ENCODE data around the gene HDDC2. TPM values are rescaled to one million over a fixed set of nuclear protein-coding genes. Genes with fewer than 3 reads are reported as not detected.
"Not testable (repeated sequence)": the region's sequence is repeated elsewhere in the genome, so short reads cannot be mapped to it uniquely, and the experiment has no call there.

The HDDC2 gene
- total RNA-seq, 1 donor from 2014 or later: 88.8 TPM

- DNase-seq (ENCODE audit: low spot score): no peak
- intact Hi-C loops (cut with DNase I): loop anchor here (10.0 kb wide), 2 partner anchors 537 to 647 kb away; partner anchors contain the start of gene HINT3
Observed at GRCh38 chr6:125307964-125308615, 6.3 kb upstream of the HDDC2 start.

DNA sequence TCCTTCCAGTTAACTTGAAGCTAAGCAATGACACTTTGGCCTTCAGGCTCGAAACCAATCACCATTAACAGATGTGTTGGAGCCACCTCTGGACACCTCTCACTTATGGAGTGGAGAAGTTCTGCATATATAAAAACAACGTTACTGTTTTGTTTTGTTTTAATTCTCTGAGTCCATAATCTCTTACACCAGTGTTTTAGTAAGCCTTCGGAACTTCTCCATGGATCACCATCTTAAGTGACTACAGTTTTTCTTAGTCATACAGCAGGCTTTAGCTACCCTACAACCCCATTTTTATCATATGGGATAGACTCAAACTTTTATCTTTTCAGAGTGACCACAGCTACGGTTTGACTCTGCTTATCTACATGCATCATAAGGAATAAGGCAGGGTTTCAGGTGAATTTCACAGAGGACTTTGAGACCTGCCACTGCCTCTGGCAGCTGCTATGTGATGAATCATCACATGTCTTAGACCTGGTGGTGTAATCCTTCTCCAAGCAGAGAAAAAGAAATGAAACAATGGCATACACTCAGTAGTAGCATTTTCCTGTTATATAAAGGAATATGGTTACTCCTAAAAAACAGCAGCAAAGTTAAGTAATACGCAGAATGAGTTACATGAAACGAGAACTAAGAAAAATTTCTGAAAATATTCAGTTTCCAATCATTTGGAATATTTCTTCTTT lies 5.5 kb upstream of the HDDC2 start:
- intact Hi-C loops (cut with DNase I): loop anchor here (10.0 kb wide), 2 partner anchors 538 to 648 kb away; partner anchors contain the start of gene HINT3
- no peak for DNase-seq (ENCODE audit: low spot score)

- intact Hi-C loops (cut with DNase I): loop anchor here (10.0 kb wide), 2 partner anchors 538 to 648 kb away; partner anchors contain the start of gene HINT3
- DNase-seq (ENCODE audit: low spot score): no peak
Observed at GRCh38 chr6:125306756-125307149, 5.0 kb upstream of the HDDC2 start.

DNA sequence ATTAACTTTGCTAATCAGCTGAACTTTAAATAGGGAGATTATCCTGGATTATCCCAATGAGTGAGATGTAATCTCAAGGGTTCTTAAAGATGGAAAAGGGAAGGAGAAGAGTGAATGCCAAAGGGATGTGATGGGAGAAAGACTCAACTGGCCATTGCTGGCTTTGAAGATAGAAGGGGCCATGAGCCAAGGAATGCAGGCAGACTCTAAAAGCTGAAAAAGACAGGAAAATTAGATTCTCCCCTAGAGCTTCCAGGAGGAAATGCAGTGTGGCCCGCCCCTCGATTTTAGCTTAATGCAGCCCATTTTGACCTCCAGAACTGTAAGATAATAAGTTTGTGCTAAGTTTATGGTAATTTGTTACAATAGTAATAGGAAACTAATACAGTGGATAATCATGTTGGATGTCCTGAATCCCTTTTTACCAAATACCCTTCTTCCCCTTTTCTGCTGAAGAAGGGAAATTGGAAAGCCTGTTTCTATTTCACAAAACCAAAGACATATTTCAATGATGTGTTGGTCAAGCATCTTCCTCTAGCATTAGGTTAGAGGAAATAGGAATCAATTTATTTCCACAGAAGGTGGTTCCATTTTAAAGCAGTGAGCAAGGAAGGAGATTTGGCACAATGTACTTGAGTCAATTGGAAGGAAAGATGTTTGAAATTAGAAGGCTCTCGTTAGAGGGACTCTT lies 3.3 kb upstream of the HDDC2 start:
- DNase-seq (ENCODE audit: low spot score): no peak
- intact Hi-C loops (cut with DNase I): loop anchor here (5.0 to 10.0 kb wide), 3 partner anchors 153 to 650 kb away; partner anchors contain the start of genes HINT3 and TPD52L1

- intact Hi-C loops (cut with DNase I): loop anchor here (5.0 to 10.0 kb wide), 3 partner anchors 151 to 651 kb away; partner anchors contain the start of genes HINT3 and TPD52L1
- DNase-seq (ENCODE audit: low spot score): no peak
Observed at GRCh38 chr6:125303512-125303854, 1.7 kb upstream of the HDDC2 start.

DNA sequence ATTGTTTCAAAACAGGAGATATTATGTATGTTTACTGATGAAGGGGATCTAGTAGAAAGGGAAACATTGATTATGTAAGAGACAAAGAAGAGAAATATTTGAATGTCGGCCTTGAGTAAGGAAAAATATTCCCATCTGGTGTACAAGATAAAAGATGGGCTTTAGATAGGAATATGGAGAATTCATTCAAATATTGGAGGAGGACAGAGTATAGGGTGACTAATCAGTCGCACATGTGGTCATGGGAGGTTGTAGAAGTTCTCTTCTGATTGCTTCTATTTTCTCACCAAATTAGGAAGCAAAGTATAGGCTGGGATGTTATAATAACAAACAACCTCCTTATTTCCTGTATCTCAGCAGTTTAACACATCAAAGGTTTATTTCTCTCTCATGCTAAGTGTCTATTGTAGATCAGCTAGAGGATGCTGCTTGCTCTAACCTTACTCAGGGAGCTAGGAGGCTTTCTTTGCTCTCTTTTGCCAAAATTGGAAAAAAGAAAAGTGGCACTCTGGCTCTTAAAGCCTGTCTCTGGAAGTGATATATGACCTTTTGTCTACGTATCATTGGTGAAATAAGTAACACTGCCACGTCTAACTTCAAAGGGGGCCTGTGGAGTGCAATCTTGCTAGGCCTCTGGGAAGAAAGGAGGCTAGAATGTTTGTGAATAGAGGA lies 1.2 kb upstream of the HDDC2 start:
- DNase-seq (ENCODE audit: low spot score): no peak
- intact Hi-C loops (cut with DNase I): loop anchor here (5.0 to 10.0 kb wide), 3 partner anchors 151 to 652 kb away; partner anchors contain the start of genes HINT3 and TPD52L1

DNA sequence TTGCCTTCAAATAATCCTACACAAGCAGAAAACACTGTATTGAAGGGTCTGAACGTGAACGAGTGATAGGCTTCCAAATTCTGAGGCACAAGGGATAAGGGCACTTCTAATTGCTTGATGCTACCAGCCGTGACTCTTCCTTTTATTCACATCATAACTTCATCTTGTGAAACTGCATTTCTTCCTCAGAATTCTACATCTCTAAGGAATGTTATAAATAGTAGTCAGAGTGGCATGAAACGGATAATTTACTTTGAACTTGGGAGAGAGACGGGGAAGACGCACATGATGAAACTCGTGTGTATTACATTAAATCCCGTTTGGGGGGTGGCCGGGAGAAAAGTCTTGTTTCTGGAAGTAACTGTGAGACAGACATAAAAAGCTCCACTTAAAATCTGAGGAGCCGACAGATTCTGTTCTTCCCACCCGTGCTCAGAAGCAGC lies 754 bp downstream of the HDDC2 start:
- intact Hi-C loops (cut with DNase I): loop anchor here (2.0 to 10.0 kb wide), 4 partner anchors 110 to 654 kb away; partner anchors contain the start of genes HINT3 and TPD52L1
- no peak for DNase-seq (ENCODE audit: low spot score)

DNA sequence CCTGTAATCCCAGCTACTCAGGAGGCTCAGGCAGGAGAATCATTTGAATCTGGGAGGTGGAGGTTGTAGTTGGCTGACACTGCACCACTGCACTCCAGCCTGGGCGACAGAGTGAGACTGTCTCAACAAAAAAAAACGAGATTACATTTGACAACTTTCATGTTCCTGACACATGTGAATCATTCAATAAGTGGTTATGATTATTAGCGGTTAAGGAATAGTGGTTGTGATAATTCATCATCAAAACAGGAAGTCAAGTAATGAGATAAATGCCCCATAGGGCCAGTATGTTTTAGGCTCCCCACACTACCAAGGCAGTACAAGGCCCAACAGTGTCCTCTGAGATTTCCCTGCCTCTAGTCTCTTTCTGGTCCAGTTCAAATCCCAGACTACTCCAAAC lies 2.5 kb downstream of the HDDC2 start:
- intact Hi-C loops (cut with DNase I): no loop called here
- DNase-seq (ENCODE audit: low spot score): no peak

DNA sequence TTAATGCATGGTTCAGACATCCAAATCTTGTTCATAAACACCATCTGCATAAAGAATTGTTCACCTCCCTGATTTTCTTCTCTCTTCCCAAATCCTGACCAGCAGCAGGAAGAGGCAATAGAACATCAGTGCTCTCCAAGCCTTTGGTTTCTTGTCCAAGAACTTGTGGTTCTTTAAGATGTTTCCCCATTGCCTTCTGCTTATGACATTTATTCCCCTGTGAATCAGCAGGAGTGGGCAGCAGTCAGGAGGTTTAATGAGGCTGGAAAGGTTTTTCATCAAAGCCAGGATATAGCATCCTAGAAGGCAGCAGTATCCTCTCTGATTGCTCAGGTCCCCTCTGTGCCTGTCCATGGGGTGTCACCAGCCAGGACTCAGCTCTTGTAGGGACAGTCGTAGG lies 5.3 kb downstream of the HDDC2 start:
- intact Hi-C loops (cut with DNase I): no loop called here
- no peak for DNase-seq (ENCODE audit: low spot score)

- no peak for DNase-seq (ENCODE audit: low spot score)
- intact Hi-C loops (cut with DNase I): loop anchor here (5.0 kb wide), 1 partner anchor 43 kb away; no protein-coding TSS in a partner anchor
Observed at GRCh38 chr6:125294925-125295324, 6.8 kb downstream of the HDDC2 start.

DNA sequence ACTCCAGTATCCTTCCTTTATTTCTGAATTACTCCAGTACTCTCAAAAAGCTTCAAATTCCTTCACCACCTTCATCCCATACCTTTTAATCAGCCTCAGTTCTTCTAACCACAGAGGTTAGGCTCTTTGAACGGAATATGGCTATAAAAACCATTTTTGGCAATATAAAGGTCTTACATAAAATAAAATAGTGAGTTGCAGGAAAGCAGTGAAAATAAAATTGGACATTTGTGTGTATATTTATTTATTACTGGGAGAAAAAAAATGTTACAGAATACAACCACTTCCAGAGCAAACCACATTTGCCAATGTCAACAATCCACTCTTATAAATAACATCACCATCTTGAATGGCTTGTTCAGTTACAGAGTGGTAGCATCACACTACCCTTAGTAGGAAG lies 7.7 kb downstream of the HDDC2 start:
- intact Hi-C loops (cut with DNase I): loop anchor here (5.0 kb wide), 1 partner anchor 42 kb away; no protein-coding TSS in a partner anchor
- DNase-seq (ENCODE audit: low spot score): no peak

DNA sequence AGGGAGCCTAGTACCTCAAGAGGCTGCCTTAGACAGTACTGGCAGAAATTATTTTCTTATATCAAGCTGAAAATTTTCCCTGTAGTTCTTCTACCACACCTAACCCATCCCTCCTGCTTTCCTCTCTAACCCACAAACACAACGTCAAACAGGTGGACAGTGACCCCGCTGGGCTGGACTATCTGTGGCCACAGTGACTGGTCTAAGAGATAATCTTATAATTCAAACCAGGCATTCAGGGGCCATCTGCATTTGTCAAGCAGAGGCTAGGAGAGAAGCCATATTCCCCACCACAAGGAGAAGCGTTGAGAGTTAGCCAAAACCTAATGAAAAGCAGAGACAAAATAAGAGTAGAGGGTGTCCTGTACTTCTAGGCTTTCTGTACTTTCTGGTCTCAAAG lies 8.2 kb downstream of the HDDC2 start:
- DNase-seq (ENCODE audit: low spot score): no peak
- intact Hi-C loops (cut with DNase I): loop anchor here (5.0 kb wide), 1 partner anchor 41 kb away; no protein-coding TSS in a partner anchor

DNA sequence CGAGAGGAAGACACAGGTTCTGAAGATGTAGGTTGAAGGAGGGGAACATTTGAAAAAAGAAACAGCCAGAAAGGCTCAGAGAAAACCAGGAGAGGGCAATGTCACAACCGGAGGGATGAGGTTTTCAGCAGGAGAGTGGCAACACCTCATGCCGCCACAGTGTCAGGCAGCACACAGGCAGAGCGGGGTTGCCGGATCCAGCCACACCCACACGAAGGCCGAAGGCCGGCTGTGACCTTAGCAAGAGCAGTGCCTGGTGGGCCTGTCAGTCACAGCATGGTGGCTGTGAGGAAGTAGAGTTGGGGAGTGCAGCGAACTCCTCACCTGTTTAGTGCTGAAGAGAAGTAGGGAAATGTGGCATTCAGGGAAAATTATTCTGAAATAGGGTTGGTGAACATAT lies 14.0 kb downstream of the HDDC2 start:
- no peak for DNase-seq (ENCODE audit: low spot score)
- intact Hi-C loops (cut with DNase I): no loop called here

GRCh38 chr6:125285936-125286335 lies 15.8 kb downstream of the HDDC2 start:
- DNase-seq (ENCODE audit: low spot score): no peak
- intact Hi-C loops (cut with DNase I): no loop called here

- intact Hi-C loops (cut with DNase I): no loop called here
- no peak for DNase-seq (ENCODE audit: low spot score)
Observed at GRCh38 chr6:125285353-125285752, 16.4 kb downstream of the HDDC2 start.

DNA sequence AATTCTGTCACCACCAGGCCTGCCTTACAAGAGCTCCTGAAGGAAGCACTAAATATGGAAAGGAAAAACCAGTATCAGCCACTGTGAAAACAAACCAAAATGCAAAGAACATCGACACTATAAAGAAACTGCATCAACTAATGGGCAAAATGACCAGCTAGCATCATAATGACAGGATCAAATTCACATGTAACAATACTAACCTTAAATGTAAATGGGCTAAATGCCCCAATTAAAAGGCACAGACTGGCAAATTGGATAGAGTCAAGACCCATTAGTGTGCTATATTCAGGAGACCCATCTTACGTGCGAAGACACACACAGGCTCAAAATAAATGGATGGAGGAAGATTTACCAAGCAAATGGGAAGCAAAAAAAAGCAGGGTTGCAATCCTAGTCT lies 19.3 kb downstream of the HDDC2 start:
- intact Hi-C loops (cut with DNase I); DNase-seq (ENCODE audit: low spot score): not testable (repeated sequence)

- DNase-seq (ENCODE audit: low spot score); intact Hi-C loops (cut with DNase I): not testable (repeated sequence)
Observed at GRCh38 chr6:125280370-125281035, 21.3 kb downstream of the HDDC2 start.

DNA sequence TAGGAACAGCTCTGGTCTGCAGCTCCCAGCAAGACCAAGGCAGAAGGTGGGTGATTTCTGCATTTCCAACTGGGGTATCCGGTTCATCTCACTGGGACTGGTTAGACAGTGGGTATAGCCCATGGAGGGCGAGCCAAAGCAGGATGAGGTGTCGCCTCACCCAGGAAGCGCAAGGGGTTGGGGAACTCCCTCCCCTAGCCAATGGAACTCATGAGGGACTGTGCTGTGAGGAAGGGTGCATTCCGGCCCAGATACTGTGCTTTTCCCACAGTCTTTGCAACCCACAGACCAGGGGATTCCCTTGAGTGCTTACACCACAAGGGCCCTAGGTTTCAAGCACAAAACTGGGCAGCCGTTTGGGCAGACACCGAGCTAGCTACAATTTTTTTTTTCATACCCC lies 21.8 kb downstream of the HDDC2 start:
- intact Hi-C loops (cut with DNase I): no loop called here
- no peak for DNase-seq (ENCODE audit: low spot score)

DNA sequence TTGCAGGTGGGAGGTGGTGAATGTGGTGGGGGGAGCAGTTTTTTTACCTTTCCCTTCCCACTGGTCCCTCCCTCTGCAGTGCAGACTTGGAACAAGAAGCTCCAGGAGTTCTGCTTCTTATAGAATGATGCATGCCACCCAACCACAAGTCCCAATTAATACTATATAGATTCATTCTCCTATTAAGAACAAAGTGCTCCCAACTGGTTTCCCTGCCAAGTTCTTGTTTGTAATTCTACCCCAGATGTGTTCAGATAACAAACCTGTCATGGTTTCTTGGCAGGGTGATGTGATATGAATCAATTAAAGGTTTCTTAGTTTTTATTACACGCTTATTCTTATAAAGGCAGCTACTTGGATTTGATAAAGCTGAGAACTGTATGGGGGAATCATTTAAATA lies 23.9 kb downstream of the HDDC2 start:
- DNase-seq (ENCODE audit: low spot score): no peak
- intact Hi-C loops (cut with DNase I): no loop called here
